Liver (tissue), 9 donors: ENCODE results near the gene SHANK2. TPM values are rescaled to one million over a fixed set of nuclear protein-coding genes. Genes with fewer than 3 reads are reported as not detected.

ENCODE experiments used
- DNase-seq: peaks from one replicate; pipeline ENCODE4 v3.0.0-alpha.2; 2017; ENCODE audit warnings: low spot score
- H3K27ac ChIP-seq, 2 donors: one replicate each; pipeline ENCODE4 v1.7.0; 2013; ENCODE audit warnings: inconsistent platforms in 2 of 2, low read length in 2 of 2, control low read depth in 1 of 2, low read depth in 1 of 2, mild to moderate bottlenecking in 1 of 2
- H3K27me3 ChIP-seq, 4 donors: one replicate each; pipeline versions ENCODE4 v1.6.1 to v1.7.0; 2013; ENCODE audit warnings: low read length in 3 of 4, inconsistent platforms in 1 of 4, mild to moderate bottlenecking in 1 of 4, moderate library complexity in 1 of 4; ENCODE audit not compliant: control insufficient read depth in 4 of 4, insufficient read depth in 4 of 4
- H3K36me3 ChIP-seq, 4 donors: one replicate each; pipeline versions ENCODE4 v1.6.1 to v1.7.0; 2013; ENCODE audit warnings: low read length in 3 of 4, mild to moderate bottlenecking in 3 of 4, low read depth in 1 of 4, moderate library complexity in 1 of 4; ENCODE audit not compliant: control insufficient read depth in 4 of 4, insufficient read depth in 3 of 4
- H3K4me1 ChIP-seq, 4 donors: one replicate each; pipeline versions ENCODE4 v1.6.1 to v1.7.0; 2013; ENCODE audit warnings: low read length in 3 of 4, mild to moderate bottlenecking in 3 of 4, moderate library complexity in 1 of 4; ENCODE audit not compliant: control insufficient read depth in 4 of 4, insufficient read depth in 4 of 4
- H3K4me3 ChIP-seq, 3 donors: one replicate each; pipeline versions ENCODE4 v1.6.1 to v1.7.0; 2013; ENCODE audit warnings: low read length in 3 of 3, control low read depth in 1 of 3, low read depth in 1 of 3, mild to moderate bottlenecking in 1 of 3
- H3K9ac ChIP-seq, 2 donors: one replicate each; pipeline ENCODE4 v1.7.0; 2013; ENCODE audit warnings: low read length in 2 of 2, mild to moderate bottlenecking in 2 of 2, moderate library complexity in 2 of 2, control low read depth in 1 of 2, low read depth in 1 of 2
- H3K9me3 ChIP-seq, 4 donors: one replicate each; pipeline versions ENCODE4 v1.6.1 to v1.7.0; 2013; ENCODE audit warnings: low read length in 3 of 4; ENCODE audit not compliant: control insufficient read depth in 4 of 4
- CTCF ChIP-seq: fragments of 150-350 bp; IDR thresholded peaks from 2 replicates; pipeline ENCODE4 v1.5.1; 2017; ENCODE audit warnings: improper control_type of control experiment, low read depth, low read length; ENCODE audit not compliant: missing input control
- EGR1 ChIP-seq, 2 donors: IDR thresholded peaks; 2 replicates each; pipeline ENCODE4 v1.6.1; 2016 to 2018; ENCODE audit warnings: antibody characterized with exemption in 2 of 2, low read depth in 2 of 2
- FOXA1 ChIP-seq: IDR thresholded peaks from 2 replicates; pipeline ENCODE4 v1.6.1; 2016; ENCODE audit warnings: antibody characterized with exemption
- FOXA2 ChIP-seq: IDR thresholded peaks from 2 replicates; pipeline ENCODE4 v1.6.1; 2016; ENCODE audit warnings: antibody characterized with exemption
- GABPA ChIP-seq, 2 donors: IDR thresholded peaks in 1 of 2; conservative IDR thresholded peaks in 1 of 2; 2 replicates each; pipeline ENCODE4 v1.6.1; 2016; ENCODE audit warnings: antibody characterized with exemption in 2 of 2, mild to moderate bottlenecking in 1 of 2, moderate library complexity in 1 of 2
- HNF4A ChIP-seq, 2 donors: conservative IDR thresholded peaks; 2 replicates each; pipeline ENCODE4 v1.6.1; 2016; ENCODE audit warnings: antibody characterized with exemption in 2 of 2, mild to moderate bottlenecking in 2 of 2
- HNF4G ChIP-seq: IDR thresholded peaks from 2 replicates; pipeline ENCODE4 v1.6.1; 2016; ENCODE audit warnings: antibody characterized with exemption
- JUND ChIP-seq, 2 donors: IDR thresholded peaks; 2 replicates each; pipeline ENCODE4 v1.6.1; 2016; ENCODE audit warnings: antibody characterized with exemption in 2 of 2
- MAX ChIP-seq: IDR thresholded peaks from 2 replicates; pipeline ENCODE4 v1.6.1; 2016; ENCODE audit warnings: antibody characterized with exemption
- NR2F2 ChIP-seq: IDR thresholded peaks from 2 replicates; pipeline ENCODE4 v1.6.1; 2016; ENCODE audit warnings: antibody characterized with exemption
- RAD21 ChIP-seq, 2 donors: IDR thresholded peaks; 2 replicates each; pipeline ENCODE4 v1.6.1; 2016; ENCODE audit warnings: antibody characterized with exemption in 2 of 2, mild to moderate bottlenecking in 2 of 2
- REST ChIP-seq: IDR thresholded peaks from 2 replicates; pipeline ENCODE4 v1.6.1; 2016; ENCODE audit warnings: antibody characterized with exemption, mild to moderate bottlenecking
- RXRA ChIP-seq, 2 donors: IDR thresholded peaks; 2 replicates each; pipeline ENCODE4 v1.6.1; 2017 to 2018; ENCODE audit warnings: antibody characterized with exemption in 2 of 2, mild to moderate bottlenecking in 1 of 2
- SP1 ChIP-seq: IDR thresholded peaks from 2 replicates; pipeline ENCODE4 v1.6.1; 2018; ENCODE audit warnings: antibody characterized with exemption, mild to moderate bottlenecking
- TAF1 ChIP-seq: conservative IDR thresholded peaks from 2 replicates; pipeline ENCODE4 v1.6.1; 2016; ENCODE audit warnings: antibody characterized with exemption, mild to moderate bottlenecking
- YY1 ChIP-seq: IDR thresholded peaks from 2 replicates; pipeline ENCODE4 v1.6.1; 2016; ENCODE audit warnings: antibody characterized with exemption, mild to moderate bottlenecking
- WGBS: extraction: QIAGEN DNeasy Blood & Tissue Kit; methylation state at CpG from one replicate; pipeline ENCODE4 v1.1.7; 2013; 5-methylcytosine and 5-hydroxymethylcytosine counted together
- polyA plus RNA-seq, 2 donors: library from polyadenylated mRNA; stranded (reverse) in 1 of 2; unstranded in 1 of 2; fragments of 200-250 nt in 1 of 2; fragments of >200 nt in 1 of 2; fragmentation: Nextera tagmentation in 1 of 2; extraction: Ambion mirVana in 1 of 2; gene quantifications; one replicate each; pipeline versions ENCODE4 v1.2.1 to v1.2.3, GENCODE V29; 2013 to 2015
- total RNA-seq, 2 donors: library from RNA; depleted of rRNA; stranded (reverse); fragments of >200 nt; gene quantifications; one replicate each; pipeline ENCODE4 v1.2.3, GENCODE V29; 2014
- TF ChIP-seq, protein P1 (sequence below): IDR thresholded peaks from 2 replicates; pipeline ENCODE4 v1.6.1; 2016; ENCODE audit warnings: antibody characterized with exemption
- TF ChIP-seq, protein P2 (sequence below): IDR thresholded peaks from 2 replicates; pipeline ENCODE4 v1.6.1; 2016; ENCODE audit warnings: antibody characterized with exemption
- donor health status: healthy.
- donor health status: healthy.
- donor health status: healthy.
- donor health status: healthy.
- donor health status: healthy.

Gene SHANK2
- total and polyA plus RNA-seq, 4 donors: 5.4 to 36.4 (median 12.4) TPM

- Histone ChIP-seq H3K4me3 (no peak overlapping the region), H3K4me1 (peaks cover 2 to 11% (median 7%) of the 10 kb centered on the region in 4 donors), H3K9me3 (no peaks in the 10 kb centered on the region), H3K27me3 (no peaks in the 10 kb centered on the region), H3K9ac (no peak overlapping the region), H3K36me3 (no peaks in the 10 kb centered on the region), H3K27ac (no peak overlapping the region)
- WGBS: 75% methylated on average over 15 of the region's 15 CpGs
- no peak for DNase-seq
- no peak for TF ChIP-seq HNF4G
- TF ChIP-seq EGR1 (IDR thresholded peaks at IDR 0.05; ENCODE audit: low read depth in 2 of 2): no peak
- TF ChIP-seq REST: no peak
- no peak for TF ChIP-seq RAD21 (IDR thresholded peaks at IDR 0.05)
- TF ChIP-seq RXRA (IDR thresholded peaks at IDR 0.05): no peak
- TF ChIP-seq, protein P1, sequence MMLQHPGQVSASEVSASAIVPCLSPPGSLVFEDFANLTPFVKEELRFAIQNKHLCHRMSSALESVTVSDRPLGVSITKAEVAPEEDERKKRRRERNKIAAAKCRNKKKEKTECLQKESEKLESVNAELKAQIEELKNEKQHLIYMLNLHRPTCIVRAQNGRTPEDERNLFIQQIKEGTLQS: no peak
- TF ChIP-seq NR2F2: no peak
- TF ChIP-seq FOXA2: no peak
- TF ChIP-seq, protein P2, sequence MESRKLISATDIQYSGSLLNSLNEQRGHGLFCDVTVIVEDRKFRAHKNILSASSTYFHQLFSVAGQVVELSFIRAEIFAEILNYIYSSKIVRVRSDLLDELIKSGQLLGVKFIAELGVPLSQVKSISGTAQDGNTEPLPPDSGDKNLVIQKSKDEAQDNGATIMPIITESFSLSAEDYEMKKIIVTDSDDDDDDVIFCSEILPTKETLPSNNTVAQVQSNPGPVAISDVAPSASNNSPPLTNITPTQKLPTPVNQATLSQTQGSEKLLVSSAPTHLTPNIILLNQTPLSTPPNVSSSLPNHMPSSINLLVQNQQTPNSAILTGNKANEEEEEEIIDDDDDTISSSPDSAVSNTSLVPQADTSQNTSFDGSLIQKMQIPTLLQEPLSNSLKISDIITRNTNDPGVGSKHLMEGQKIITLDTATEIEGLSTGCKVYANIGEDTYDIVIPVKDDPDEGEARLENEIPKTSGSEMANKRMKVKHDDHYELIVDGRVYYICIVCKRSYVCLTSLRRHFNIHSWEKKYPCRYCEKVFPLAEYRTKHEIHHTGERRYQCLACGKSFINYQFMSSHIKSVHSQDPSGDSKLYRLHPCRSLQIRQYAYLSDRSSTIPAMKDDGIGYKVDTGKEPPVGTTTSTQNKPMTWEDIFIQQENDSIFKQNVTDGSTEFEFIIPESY: no peak
- no peak for TF ChIP-seq GABPA (IDR thresholded peaks at IDR 0.05 in 1 of 2, conservative IDR thresholded peaks at IDR 0.05 in 1 of 2)
- TF ChIP-seq FOXA1: no peak
- TF ChIP-seq YY1: no peak
- TF ChIP-seq JUND (IDR thresholded peaks at IDR 0.05): no peak
- no peak for TF ChIP-seq HNF4A (conservative IDR thresholded peaks at IDR 0.05)
- TF ChIP-seq MAX: no peak
- TF ChIP-seq CTCF: no peak
- TF ChIP-seq TAF1: no peak
- no peak for TF ChIP-seq SP1
Observed at GRCh38 chr11:71267807-71268421, 15.5 kb upstream of the SHANK2 start.
